Activated CD8-positive, alpha-beta memory T cell treated with anti-CD3 and anti-CD28 coated beads, Interleukin-2, amount 50 U/mL, for 24 hours (primary cell): ENCODE results near the gene TNFRSF19.
"Not testable (repeated sequence)": the region's sequence is repeated elsewhere in the genome, so short reads cannot be mapped to it uniquely, and the experiment has no call there.

Experiments used
- DNase-seq: peaks from one replicate; pipeline ENCODE4 v3.0.0-alpha.2; 2020; ENCODE audit errors: extremely low read depth

The TNFRSF19 gene

GRCh38 chr13:23570099-23570920 lies at the start of gene TNFRSF19:
Gene TNFRSF19 (plus strand): TSS chr13:23570412. CDS start chr13:23590184, 19,772 bp downstream.
- no peak for DNase-seq

- not testable (repeated sequence) for DNase-seq
These were observed 40.3 kb upstream of the TNFRSF19 start for GRCh38 chr13:23529926-23530325.

- DNase-seq, result no peak
These were observed 38.8 kb upstream of the TNFRSF19 start for GRCh38 chr13:23531446-23531845.

- DNase-seq, result no peak
These were observed 36.1 kb upstream of the TNFRSF19 start for GRCh38 chr13:23534090-23534489.

- no peak for DNase-seq
These were observed 28.9 kb upstream of the TNFRSF19 start for GRCh38 chr13:23541221-23541824.

- DNase-seq, result no peak
These were observed 25.5 kb upstream of the TNFRSF19 start for GRCh38 chr13:23544668-23545067.

DNA sequence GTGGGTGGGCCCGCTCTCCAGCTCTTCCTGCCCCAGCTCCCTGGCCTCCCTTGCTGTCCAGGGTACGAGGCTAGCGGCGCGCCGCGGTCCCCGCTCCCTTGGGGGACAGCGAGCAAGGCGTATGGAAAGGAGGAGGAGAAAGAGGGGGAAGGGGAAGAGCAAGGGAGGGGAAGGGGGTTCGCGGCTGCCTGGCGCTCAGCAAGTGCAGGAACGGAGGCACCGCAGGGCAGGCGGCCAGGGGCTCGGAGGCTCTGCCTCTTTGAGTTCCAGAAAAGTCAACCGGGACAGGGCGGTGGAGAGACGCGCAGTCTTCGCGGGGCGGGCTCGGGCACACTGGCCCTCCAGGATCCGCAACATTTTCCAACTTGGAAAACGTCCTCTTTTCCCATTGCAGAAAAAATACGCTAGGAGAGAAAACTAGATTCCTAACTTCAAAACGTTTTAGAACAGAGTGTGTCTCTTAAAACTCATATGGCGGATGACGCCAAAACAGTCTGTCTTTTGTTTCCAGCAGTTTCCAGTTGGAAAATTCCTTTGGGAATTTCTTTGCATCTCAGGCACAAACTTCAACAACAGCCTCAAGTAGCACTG lies 23.1 kb upstream of the TNFRSF19 start:
- DNase-seq, result no peak

DNA sequence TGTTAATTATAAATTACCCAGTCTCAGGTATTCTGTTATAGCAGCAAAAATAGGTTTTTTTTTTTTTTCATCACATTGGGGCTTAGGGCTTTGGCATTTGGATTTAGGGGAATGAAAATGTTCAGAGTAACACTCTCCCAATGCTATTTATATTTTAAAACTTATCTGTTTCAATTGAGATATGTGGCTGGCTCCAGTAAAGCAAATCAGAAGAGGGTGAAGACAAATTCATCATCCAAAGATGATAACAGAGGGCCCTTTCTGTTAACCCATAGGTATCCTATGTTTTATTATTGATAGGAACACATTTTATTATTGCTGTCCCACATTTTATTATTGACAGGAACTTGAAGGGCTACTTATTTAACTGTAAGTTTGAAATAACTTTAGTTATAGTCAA lies 20.5 kb upstream of the TNFRSF19 start:
- no peak for DNase-seq

- DNase-seq, result no peak
These were observed 20.0 kb upstream of the TNFRSF19 start for GRCh38 chr13:23550163-23550562.

GRCh38 chr13:23551213-23552008 lies 18.8 kb upstream of the TNFRSF19 start:
- no peak for DNase-seq

DNA sequence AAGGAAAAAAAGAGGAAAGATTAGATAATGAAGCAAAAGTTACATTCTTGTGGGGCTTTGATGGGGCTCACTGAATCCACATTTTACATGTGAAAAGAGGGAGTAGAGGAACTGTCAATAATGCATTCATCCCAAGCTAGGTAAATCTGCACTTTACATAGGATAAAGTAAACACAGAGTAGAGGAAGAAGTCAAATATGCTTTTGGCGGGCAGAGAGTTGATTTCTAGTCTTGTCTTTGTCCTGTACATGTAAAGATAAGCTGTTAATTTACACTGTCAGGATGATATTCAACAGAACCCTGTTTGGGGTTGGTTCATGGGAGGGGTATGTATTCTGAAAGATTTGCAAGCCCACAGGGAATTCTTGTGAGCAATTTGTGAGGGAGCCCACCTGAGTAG lies 18.0 kb upstream of the TNFRSF19 start:
- no peak for DNase-seq

- no peak for DNase-seq
These were observed 17.6 kb upstream of the TNFRSF19 start for GRCh38 chr13:23552661-23553060.

DNA sequence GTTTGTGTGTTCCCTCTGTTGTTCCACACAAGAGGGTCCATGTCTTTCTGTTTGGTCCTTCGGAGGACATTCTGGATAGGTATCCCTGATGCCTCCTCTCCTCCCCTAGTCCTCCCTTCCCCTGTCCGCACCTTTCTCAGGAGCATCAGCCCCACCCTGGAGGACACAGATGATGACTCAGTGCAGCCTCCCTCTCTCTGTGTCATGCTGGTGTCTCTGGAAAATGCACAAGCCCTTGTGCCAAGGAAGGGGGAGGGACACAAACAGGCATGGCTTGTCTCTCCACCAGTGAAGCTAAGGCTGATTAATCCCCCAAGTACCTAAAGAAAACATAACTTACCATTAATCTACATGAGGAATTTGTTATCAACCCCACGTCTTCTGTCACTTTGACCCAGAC lies 16.2 kb upstream of the TNFRSF19 start:
- DNase-seq, result no peak

- no peak for DNase-seq
These were observed 13.2 kb upstream of the TNFRSF19 start for GRCh38 chr13:23557043-23557442.

- DNase-seq, result no peak
These were observed 12.5 kb upstream of the TNFRSF19 start for GRCh38 chr13:23557733-23558132.

DNA sequence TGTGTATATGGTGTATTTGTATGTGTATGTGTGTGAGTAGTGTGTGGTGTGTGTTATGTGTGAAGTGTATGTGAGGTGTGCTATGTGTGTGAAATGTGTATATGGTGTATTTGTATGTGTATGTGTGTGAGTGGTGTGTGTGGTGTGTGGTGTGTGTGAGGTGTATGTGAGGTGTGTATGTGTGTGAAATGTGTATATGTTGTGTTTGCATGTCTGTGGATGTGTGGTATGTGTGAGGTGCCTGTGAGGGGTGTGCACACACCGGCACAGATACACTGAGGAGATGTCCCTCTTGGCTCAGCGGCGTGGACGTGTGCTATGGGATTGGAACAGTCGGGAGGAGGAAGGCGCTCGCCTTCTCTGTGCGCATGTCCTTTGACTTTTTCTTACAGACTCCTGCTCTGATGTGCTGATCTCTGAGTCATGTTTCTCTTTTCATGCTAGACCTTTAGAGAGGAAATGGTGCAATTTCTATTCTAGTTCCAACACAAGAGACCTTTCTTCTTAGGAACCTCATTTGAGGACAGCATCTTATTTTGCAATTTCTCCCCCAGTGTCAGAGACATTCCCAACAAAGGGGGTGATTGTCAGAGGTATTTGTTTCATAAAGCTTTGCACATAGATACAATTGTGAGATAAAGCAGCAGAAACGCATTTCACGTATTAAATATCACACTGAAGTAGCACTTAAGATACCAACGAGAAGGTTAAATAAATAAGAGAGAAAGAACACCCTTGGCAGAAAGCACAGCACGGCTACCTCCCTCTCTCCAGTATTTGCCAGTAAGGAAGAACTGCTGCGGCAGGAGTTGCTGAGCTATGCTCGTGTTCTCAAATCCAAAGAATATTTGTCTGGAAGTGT lies 11.3 kb upstream of the TNFRSF19 start:
- no peak for DNase-seq

DNA sequence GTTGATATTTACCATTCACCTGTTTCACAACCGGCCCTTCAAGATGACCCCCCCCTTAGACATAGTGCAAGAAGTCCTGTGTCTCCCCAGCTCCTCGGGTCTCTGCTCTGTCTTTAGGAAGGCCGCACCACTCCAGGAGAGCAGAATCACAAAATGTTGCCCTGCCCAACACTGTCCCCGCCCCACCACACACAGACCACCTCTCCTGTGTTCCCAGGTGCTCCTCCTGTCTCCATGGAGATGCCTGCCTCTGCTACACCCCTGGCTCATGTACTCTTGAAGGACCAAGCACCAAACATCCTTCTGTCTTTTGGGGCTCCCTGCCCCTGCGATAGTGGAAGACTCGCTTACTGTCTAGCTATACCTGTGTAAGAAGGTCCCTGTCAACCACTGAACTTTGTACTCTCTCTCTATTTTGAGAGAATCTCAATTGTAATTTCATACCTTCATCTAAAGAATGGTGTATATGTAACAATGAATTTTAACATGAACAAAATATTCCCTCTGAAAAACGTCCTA lies 9.6 kb upstream of the TNFRSF19 start:
- DNase-seq, result no peak

GRCh38 chr13:23561261-23561660 lies 9.0 kb upstream of the TNFRSF19 start:
- no peak for DNase-seq

- DNase-seq, result no peak
These were observed 6.9 kb upstream of the TNFRSF19 start for GRCh38 chr13:23563085-23563845.

DNA sequence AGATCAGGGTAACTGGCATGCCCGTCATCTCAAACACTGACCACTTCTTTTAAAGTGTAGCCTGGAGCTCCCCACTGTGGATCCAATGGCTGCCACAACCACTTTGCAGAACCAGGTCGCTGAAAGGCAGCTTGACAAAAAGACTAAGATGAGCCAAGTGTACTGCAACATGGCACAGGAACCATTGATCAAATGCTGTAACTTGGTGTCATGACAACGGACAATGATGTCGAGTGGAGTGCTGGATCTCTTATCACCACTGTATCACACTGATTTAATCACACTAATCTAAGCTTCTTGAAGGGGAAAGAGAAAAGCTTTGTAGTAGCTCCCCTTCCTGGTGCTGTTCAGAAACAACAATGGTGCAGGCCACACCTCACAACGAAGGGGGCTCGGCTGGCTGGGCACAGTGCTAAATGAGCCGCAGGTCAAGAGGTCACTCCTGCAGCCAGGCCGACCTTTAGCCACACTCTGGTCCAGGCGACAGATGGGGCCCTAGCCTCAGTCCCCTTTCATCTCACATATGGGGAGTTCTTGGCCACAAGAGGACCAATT lies 2.2 kb upstream of the TNFRSF19 start:
- DNase-seq, result no peak
